Body of pancreas (tissue), 4 donors: ENCODE measurements around the gene STIM2. TPM values are rescaled to one million over a fixed set of nuclear protein-coding genes. Genes with fewer than 3 reads are reported as not detected.

Experiments used
- ATAC-seq: fragments of 150-250 bp; one replicate; pipeline ENCODE4 v1.9.1; 2016
- DNase-seq, 4 donors: peaks; one replicate each; pipeline ENCODE4 v3.0.0-alpha.2; 2019
- H3K27ac ChIP-seq, 4 donors: fragments of 200-600 bp; sonication (generic); 1 replicate in 3 of 4; 2 replicates in 1 of 4; pipeline versions ENCODE4 v1.5.1 to v1.6.1; 2016 to 2019; ENCODE audit warnings: mild to moderate bottlenecking in 1 of 4, mixed read lengths in 1 of 4, moderate library complexity in 1 of 4
- H3K27me3 ChIP-seq, 2 donors: fragments of 200-600 bp; sonication (generic); one replicate each; pipeline ENCODE4 v1.6.0; 2016; ENCODE audit warnings: mild to moderate bottlenecking in 1 of 2
- H3K36me3 ChIP-seq, 2 donors: fragments of 200-600 bp; sonication (generic); replicated peaks in 1 of 2; 2 replicates each; pipeline ENCODE4 v1.5.1; 2016; ENCODE audit warnings: low read depth in 2 of 2; ENCODE audit not compliant: insufficient read depth in 1 of 2
- H3K4me1 ChIP-seq: fragments of 200-600 bp; sonication (generic); one replicate; pipeline ENCODE4 v1.6.0; 2016
- H3K4me3 ChIP-seq, 2 donors: fragments of 200-600 bp; sonication (generic); 1 replicate in 1 of 2; 2 replicates in 1 of 2; pipeline ENCODE4 v1.5.1; 2016 to 2019
- H3K9me3 ChIP-seq, 3 donors: fragments of 200-600 bp; sonication (generic); 1 replicate in 2 of 3; 2 replicates in 1 of 3; pipeline ENCODE4 v1.5.1; 2016
- POLR2A ChIP-seq, 3 donors: fragments of 450-650 bp; IDR thresholded peaks; one replicate each; pipeline ENCODE4 v1.6.1; 2016; ENCODE audit warnings: antibody characterized with exemption in 3 of 3, mild to moderate bottlenecking in 2 of 3
- WGBS, 2 donors: methylation state at CpG; one replicate each; pipeline ENCODE4 v1.1.5; 2017; 5-methylcytosine and 5-hydroxymethylcytosine counted together
- intact Hi-C: fragments of 100-400 bp; cut with DNase I; formaldehyde crosslinking; loops from one replicate; pipeline ENCODE4 v1.15.1; 2023
- total RNA-seq, 2 donors: library from RNA; depleted of rRNA; stranded (reverse); fragments of >200 nt; gene quantifications; one replicate each; pipeline ENCODE4 v1.1.0, GENCODE V29; 2016
- TF ChIP-seq, protein P1 (sequence below), 7 experiments: fragments of 450-650 bp in 4 of 7; fragments of 200-600 bp in 3 of 7; sonication (generic) in 3 of 7; IDR thresholded peaks; one replicate each; pipeline ENCODE4 v1.5.1; 2016 to 2019; ENCODE audit warnings: antibody characterized with exemption in 7 of 7

The STIM2 gene
- total RNA-seq, 2 donors from 2014 or later, result 10.9 to 53.4 TPM

GRCh38 chr4:27049239-27049829, 188.7 kb downstream of the STIM2 start:
- no peak for DNase-seq
- no peak for ATAC-seq
- TF ChIP-seq, protein P1, sequence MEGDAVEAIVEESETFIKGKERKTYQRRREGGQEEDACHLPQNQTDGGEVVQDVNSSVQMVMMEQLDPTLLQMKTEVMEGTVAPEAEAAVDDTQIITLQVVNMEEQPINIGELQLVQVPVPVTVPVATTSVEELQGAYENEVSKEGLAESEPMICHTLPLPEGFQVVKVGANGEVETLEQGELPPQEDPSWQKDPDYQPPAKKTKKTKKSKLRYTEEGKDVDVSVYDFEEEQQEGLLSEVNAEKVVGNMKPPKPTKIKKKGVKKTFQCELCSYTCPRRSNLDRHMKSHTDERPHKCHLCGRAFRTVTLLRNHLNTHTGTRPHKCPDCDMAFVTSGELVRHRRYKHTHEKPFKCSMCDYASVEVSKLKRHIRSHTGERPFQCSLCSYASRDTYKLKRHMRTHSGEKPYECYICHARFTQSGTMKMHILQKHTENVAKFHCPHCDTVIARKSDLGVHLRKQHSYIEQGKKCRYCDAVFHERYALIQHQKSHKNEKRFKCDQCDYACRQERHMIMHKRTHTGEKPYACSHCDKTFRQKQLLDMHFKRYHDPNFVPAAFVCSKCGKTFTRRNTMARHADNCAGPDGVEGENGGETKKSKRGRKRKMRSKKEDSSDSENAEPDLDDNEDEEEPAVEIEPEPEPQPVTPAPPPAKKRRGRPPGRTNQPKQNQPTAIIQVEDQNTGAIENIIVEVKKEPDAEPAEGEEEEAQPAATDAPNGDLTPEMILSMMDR (IDR thresholded peaks at IDR 0.05), result no peak
- no peak for TF ChIP-seq POLR2A (IDR thresholded peaks at IDR 0.05)
- no peaks in the 10 kb centered on the region for H3K36me3 ChIP-seq
- 65 to 66% methylated on average over 8 of the region's 8 CpGs for WGBS, 2 donors
- H3K4me1 ChIP-seq, result peaks cover 5% of the 10 kb centered on the region
- H3K9me3 ChIP-seq, result no peaks in the 10 kb centered on the region
- no peak overlapping the region for H3K4me3 ChIP-seq
- no peaks in the 10 kb centered on the region for H3K27me3 ChIP-seq
- no peak overlapping the region for H3K27ac ChIP-seq
- intact Hi-C loops, result no loop called here

- peaks cover 5% of the 10 kb centered on the region for H3K4me1 ChIP-seq
- intact Hi-C loops, result no loop called here
- 74 to 86% methylated on average over 3 of the region's 3 CpGs for WGBS, 2 donors
- no peak overlapping the region for H3K4me3 ChIP-seq
- H3K9me3 ChIP-seq, result no peaks in the 10 kb centered on the region
- H3K36me3 ChIP-seq, result no peaks in the 10 kb centered on the region
- ATAC-seq (no peak), DNase-seq (no peak)
- TF ChIP-seq, protein P1 (IDR thresholded peaks at IDR 0.05), result no peak
- H3K27ac ChIP-seq, result no peak overlapping the region
- H3K27me3 ChIP-seq, result no peaks in the 10 kb centered on the region
These were observed 190.1 kb downstream of the STIM2 start for GRCh38 chr4:27050731-27051130.

GRCh38 chr4:27055221-27055760, 194.7 kb downstream of the STIM2 start:
- WGBS, 2 donors, result 29 to 37% methylated on average over 3 of the region's 3 CpGs
- intact Hi-C loops, result no loop called here
- TF ChIP-seq, protein P1 (IDR thresholded peaks at IDR 0.05), result no peak
- TF ChIP-seq POLR2A (IDR thresholded peaks at IDR 0.05), result no peak
- DNase-seq (no peak), ATAC-seq (no peak)
- no peaks in the 10 kb centered on the region for H3K36me3 ChIP-seq
- no peak overlapping the region for H3K27ac ChIP-seq
- no peaks in the 10 kb centered on the region for H3K27me3 ChIP-seq
- no peak overlapping the region for H3K4me3 ChIP-seq
- no peaks in the 10 kb centered on the region for H3K9me3 ChIP-seq
- H3K4me1 ChIP-seq, result no peaks in the 10 kb centered on the region

DNA sequence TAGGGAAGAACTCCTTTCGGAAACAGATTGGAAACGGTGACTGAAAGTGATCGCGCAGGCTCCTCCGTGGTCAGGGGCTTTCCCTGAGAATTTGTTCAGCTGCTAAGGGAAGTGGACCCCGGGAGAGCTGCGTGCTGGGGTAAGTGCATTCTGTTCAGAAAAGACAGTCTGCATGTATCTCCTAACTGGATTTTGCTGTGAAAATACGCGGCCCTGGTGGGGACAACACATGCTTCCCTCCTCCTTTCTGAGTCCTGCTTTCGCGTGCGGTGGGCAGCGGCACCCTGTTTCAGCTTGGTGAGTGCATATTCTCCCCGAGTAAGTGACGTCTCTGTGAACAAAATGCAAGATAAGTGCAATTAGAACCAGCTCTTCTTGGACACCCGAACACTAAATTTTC, 195.6 kb downstream of the STIM2 start:
- no peak for TF ChIP-seq POLR2A (IDR thresholded peaks at IDR 0.05)
- TF ChIP-seq, protein P1 (IDR thresholded peaks at IDR 0.05), result no peak
- no peaks in the 10 kb centered on the region for H3K27me3 ChIP-seq
- 73 to 81% methylated on average over 16 of the region's 16 CpGs for WGBS, 2 donors
- no peak overlapping the region for H3K27ac ChIP-seq
- H3K9me3 ChIP-seq, result no peaks in the 10 kb centered on the region
- DNase-seq (no peak), ATAC-seq (no peak)
- H3K4me1 ChIP-seq, result no peaks in the 10 kb centered on the region
- no peak overlapping the region for H3K4me3 ChIP-seq
- no peaks in the 10 kb centered on the region for H3K36me3 ChIP-seq
- intact Hi-C loops, result no loop called here

DNA sequence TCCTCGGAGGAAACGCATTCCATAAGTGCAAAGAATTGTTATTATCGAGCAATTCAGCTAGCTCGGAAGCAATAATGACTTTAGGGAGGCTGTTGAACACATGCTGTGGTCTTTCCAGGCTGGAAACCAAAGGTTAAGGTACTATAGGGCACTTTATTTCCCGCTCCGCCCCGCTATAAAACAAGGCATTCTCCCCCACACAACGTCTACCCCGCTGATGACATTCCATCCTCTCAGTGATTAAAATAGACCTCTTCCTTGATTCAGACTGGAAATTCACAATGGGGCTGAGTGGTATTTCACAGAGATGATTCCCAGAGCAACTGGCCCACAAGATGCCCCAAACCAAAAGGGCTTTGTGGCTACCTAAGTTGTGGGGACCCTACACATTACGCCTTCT, 196.4 kb downstream of the STIM2 start:
- no peak for ATAC-seq
- Histone ChIP-seq H3K4me3 (no peak overlapping the region), H3K36me3 (no peaks in the 10 kb centered on the region), H3K4me1 (no peaks in the 10 kb centered on the region), H3K27me3 (no peaks in the 10 kb centered on the region), H3K27ac (no peak overlapping the region), H3K9me3 (no peaks in the 10 kb centered on the region)
- intact Hi-C loops, result no loop called here
- TF ChIP-seq POLR2A (IDR thresholded peaks at IDR 0.05), result no peak
- TF ChIP-seq, protein P1 (IDR thresholded peaks at IDR 0.05), result no peak
- WGBS, 2 donors, result 85 to 89% methylated on average over 10 of the region's 10 CpGs
- DNase-seq, result no peak
